Left forelimb (tissue), 1 donor: ENCODE results near the gene CCT8L2.
"Not testable (repeated sequence)": the region's sequence is repeated elsewhere in the genome, so short reads cannot be mapped to it uniquely, and the experiment has no call there.

ENCODE experiments used
- DNase-seq: peaks from one replicate; pipeline ENCODE4 v3.0.0-alpha.2; 2018; ENCODE audit warnings: low spot score

The CCT8L2 gene

GRCh38 chr22:16558376-16558945, 34.1 kb downstream of the CCT8L2 start:
- DNase-seq = not testable (repeated sequence)

GRCh38 chr22:16557511-16557910, 35.1 kb downstream of the CCT8L2 start:
- DNase-seq = not testable (repeated sequence)

- not testable (repeated sequence) for DNase-seq
Measured at GRCh38 chr22:16555077-16555994, 37.3 kb downstream of the CCT8L2 start.

GRCh38 chr22:16543310-16543709, 49.3 kb downstream of the CCT8L2 start:
- not testable (repeated sequence) for DNase-seq
